K562 (cell line): ENCODE measurements around the gene MARCKSL1. TPM values are rescaled to one million over a fixed set of nuclear protein-coding genes. Genes with fewer than 3 reads are reported as not detected.

Experiments
- CEBPG ChIP-seq, 3 experiments: fragments of 200-800 bp in 1 of 3; sonication (Bioruptor generic) in 1 of 3; sonication (generic) in 1 of 3; formaldehyde crosslinking in 1 of 3; IDR thresholded peaks in 2 of 3; conservative IDR thresholded peaks in 1 of 3; 2 replicates each; pipeline versions ENCODE4 v1.6.1 to v1.8.0; 2016 to 2022; ENCODE audit warnings: missing compliant biosample characterization in 2 of 3, missing genetic modification characterization in 2 of 3, mild to moderate bottlenecking in 1 of 3, missing genetic modification reagents in 1 of 3
- HDAC1 ChIP-seq, 2 experiments: fragments of 450-650 bp; IDR thresholded peaks; 2 replicates each; pipeline ENCODE4 v1.6.1; 2016 to 2017; ENCODE audit warnings: inconsistent platforms in 1 of 2, mild to moderate bottlenecking in 1 of 2, moderate library complexity in 1 of 2
- HNRNPLL ChIP-seq: fragments of 200-400 bp; formaldehyde crosslinking; IDR thresholded peaks from 2 replicates; pipeline ENCODE4 v1.6.1; 2017; ENCODE audit warnings: low read length, low read depth, mild to moderate bottlenecking; ENCODE audit not compliant: poor library complexity, severe bottlenecking
- HSF4 ChIP-seq: fragments of 250-450 bp; sonication (Bioruptor Pico); IDR thresholded peaks from 2 replicates; pipeline ENCODE4 v2.1.2; 2022; ENCODE audit warnings: mild to moderate bottlenecking, moderate library complexity, borderline replicate concordance
- LEF1 ChIP-seq: fragments of 450-650 bp; IDR thresholded peaks from 2 replicates; pipeline ENCODE4 v1.6.1; 2016; ENCODE audit warnings: mild to moderate bottlenecking
- POLR2B ChIP-seq: fragments of 450-650 bp; IDR thresholded peaks from 2 replicates; pipeline ENCODE4 v1.6.1; 2018; ENCODE audit warnings: low read depth; ENCODE audit not compliant: partially characterized antibody
- SIN3B ChIP-seq: fragments of 450-650 bp; IDR thresholded peaks from 2 replicates; pipeline ENCODE4 v1.6.1; 2017; ENCODE audit warnings: low read depth, mild to moderate bottlenecking, moderate library complexity
- SMAD4 ChIP-seq: fragments of 250-450 bp; sonication (Bioruptor Pico); conservative IDR thresholded peaks from 2 replicates; pipeline ENCODE4 v1.8.0; 2021; ENCODE audit warnings: inconsistent platforms, mild to moderate bottlenecking, moderate library complexity
- SP1 ChIP-seq: sonication (generic); formaldehyde crosslinking; IDR thresholded peaks from 2 replicates; pipeline ENCODE4 v1.8.1; 2022; ENCODE audit warnings: mild to moderate bottlenecking, missing genetic modification reagents
- TAF1 ChIP-seq: IDR thresholded peaks from 2 replicates; pipeline ENCODE4 v1.6.1; 2011; ENCODE audit warnings: mild to moderate bottlenecking, low read length, moderate library complexity; ENCODE audit not compliant: insufficient read depth, control insufficient read depth, severe bottlenecking; ENCODE audit errors: extremely low read depth
- TCF7 ChIP-seq: sonication (generic); IDR thresholded peaks from 2 replicates; pipeline ENCODE4 v1.6.1; 2016; ENCODE audit warnings: antibody characterized with exemption, borderline replicate concordance
- ZNF134 ChIP-seq: fragments of 250-450 bp; sonication (Bioruptor Pico); conservative IDR thresholded peaks from 2 replicates; pipeline ENCODE4 v1.4.0; 2020
- ZNF316 ChIP-seq: fragments of 450-650 bp; IDR thresholded peaks from 2 replicates; pipeline ENCODE4 v1.6.1; 2016
- ZNF778 ChIP-seq: fragments of 450-650 bp; formaldehyde crosslinking; IDR thresholded peaks from 2 replicates; pipeline ENCODE4 v1.4.0; 2020; ENCODE audit warnings: mild to moderate bottlenecking, moderate library complexity
- polyA plus RNA-seq, 8 experiments: library from polyadenylated mRNA; depleted of rRNA in 4 of 8; stranded (reverse) in 5 of 8; unstranded in 3 of 8; fragments of >200 nt; fragmentation: Nextera tagmentation in 2 of 8; fragmentation: Illumina TruSeq in 1 of 8; extraction: Ambion mirVana in 2 of 8; extraction: Trizol in 1 of 8; gene quantifications; 2 replicates each; pipeline versions ENCODE4 v1.2.1 to v1.2.3, GENCODE V29; 2011 to 2014; ENCODE audit warnings: inconsistent platforms in 1 of 8, missing spikeins in 1 of 8
- total RNA-seq, 7 experiments: library from RNA; depleted of rRNA in 6 of 7; stranded (reverse); fragments of >200 nt in 6 of 7; fragmentation: Illumina TruSeq in 2 of 7; extraction: Trizol in 2 of 7; gene quantifications; 2 replicates each; pipeline versions ENCODE4 v1.2.1 to v1.2.3, GENCODE V29; 2011 to 2021; ENCODE audit warnings: low replicate concordance in 1 of 7
- TF ChIP-seq, protein P1 (sequence below): sonication (generic); formaldehyde crosslinking; IDR thresholded peaks from 2 replicates; pipeline ENCODE4 v1.8.0; 2023; ENCODE audit warnings: mild to moderate bottlenecking, missing genetic modification reagents
- TF ChIP-seq, protein P2 (sequence below): sonication (generic); IDR thresholded peaks from 2 replicates; pipeline ENCODE4 v1.6.1; 2016
- TF ChIP-seq, protein P3 (sequence below): fragments of 250-450 bp; sonication (Bioruptor Pico); IDR thresholded peaks from 2 replicates; pipeline ENCODE4 v1.9.0; 2021; ENCODE audit warnings: mild to moderate bottlenecking, inconsistent platforms
- TF ChIP-seq, protein P4 (sequence below): fragments of 450-650 bp; formaldehyde crosslinking; IDR thresholded peaks from 2 replicates; pipeline ENCODE4 v1.4.0; 2022; ENCODE audit warnings: missing genetic modification characterization

The MARCKSL1 gene
- total and polyA plus RNA-seq, 9 of the 15 experiments (the other 6 are each of a cell fraction or from before 2014, with no cell fraction given): 14.7 to 325 (median 155) TPM

DNA sequence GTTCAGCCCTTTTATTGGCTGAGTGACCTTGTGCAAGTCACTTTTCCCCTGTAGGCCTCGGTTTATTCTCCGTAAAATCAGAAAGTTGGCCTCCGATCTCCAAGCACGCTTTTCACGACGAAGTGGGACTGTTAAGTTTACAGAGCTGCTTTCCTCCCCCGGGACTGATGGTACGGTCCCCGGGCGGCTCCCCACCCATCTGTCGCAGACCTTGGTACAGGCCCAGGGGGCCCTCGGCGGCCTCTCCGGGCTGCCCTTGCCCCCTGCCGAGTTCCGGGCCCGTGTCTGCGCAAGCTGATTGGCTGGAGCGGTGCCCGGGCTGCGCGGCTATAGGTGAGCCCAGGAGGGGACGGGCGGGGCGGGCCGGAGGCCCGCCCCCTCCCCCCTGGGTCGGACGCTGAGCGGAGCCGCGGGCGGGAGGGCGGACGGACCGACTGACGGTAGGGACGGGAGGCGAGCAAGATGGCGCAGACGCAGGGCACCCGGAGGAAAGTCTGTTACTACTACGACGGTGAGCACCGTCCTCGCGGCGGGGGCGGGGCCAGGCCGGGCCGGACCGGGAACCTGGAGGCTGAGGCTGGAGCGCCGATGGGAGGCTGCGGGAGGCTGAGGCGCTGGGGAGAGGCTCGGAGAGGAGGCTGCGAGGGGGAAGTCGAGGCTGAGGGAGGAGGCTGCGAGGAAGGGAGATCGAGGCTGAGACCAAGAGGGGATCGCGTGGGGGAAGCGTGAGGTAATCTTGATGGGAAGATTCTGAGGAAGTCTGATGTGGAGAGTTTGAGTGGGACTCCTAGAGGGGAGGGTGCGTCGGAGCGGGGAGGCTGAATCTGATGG lies 44.1 kb downstream of the MARCKSL1 start, which contains the start of gene HDAC1 (continued):
- TF ChIP-seq TCF7 (no peak), SMAD4 (CRISPR knock-in tag) (0 out of 2 replicates have a peak, but pooled peaks have one; percentile 50), SP1 (CRISPR knock-in tag) (peak; percentile 90), CEBPG (CRISPR knock-in tag; IDR thresholded peaks at IDR 0.05) (0 out of 2 replicates have a peak, but pooled peaks have one; percentile 40), CEBPG (tag; conservative IDR thresholded peaks at IDR 0.05 in 1 of 2, IDR thresholded peaks at IDR 0.05 in 1 of 2) (no peak), HNRNPLL (peak; percentile 53), SIN3B (no peak), ZNF316 (peak; percentile 56; the same call in 1 of the 2 replicates), ZNF134 (CRISPR knock-in tag) (no peak), HDAC1 (IDR thresholded peaks at IDR 0.05) (peak; percentile 61 to 89; a peak in 2 of 4 replicates), POLR2B (peak; percentile 76), HSF4 (CRISPR knock-in tag) (no peak), LEF1 (peak; percentile 40; the same call in 1 of the 2 replicates), TAF1 (peak; percentile 87), ZNF778 (CRISPR knock-in tag) (no peak)
- TF ChIP-seq, protein P1, sequence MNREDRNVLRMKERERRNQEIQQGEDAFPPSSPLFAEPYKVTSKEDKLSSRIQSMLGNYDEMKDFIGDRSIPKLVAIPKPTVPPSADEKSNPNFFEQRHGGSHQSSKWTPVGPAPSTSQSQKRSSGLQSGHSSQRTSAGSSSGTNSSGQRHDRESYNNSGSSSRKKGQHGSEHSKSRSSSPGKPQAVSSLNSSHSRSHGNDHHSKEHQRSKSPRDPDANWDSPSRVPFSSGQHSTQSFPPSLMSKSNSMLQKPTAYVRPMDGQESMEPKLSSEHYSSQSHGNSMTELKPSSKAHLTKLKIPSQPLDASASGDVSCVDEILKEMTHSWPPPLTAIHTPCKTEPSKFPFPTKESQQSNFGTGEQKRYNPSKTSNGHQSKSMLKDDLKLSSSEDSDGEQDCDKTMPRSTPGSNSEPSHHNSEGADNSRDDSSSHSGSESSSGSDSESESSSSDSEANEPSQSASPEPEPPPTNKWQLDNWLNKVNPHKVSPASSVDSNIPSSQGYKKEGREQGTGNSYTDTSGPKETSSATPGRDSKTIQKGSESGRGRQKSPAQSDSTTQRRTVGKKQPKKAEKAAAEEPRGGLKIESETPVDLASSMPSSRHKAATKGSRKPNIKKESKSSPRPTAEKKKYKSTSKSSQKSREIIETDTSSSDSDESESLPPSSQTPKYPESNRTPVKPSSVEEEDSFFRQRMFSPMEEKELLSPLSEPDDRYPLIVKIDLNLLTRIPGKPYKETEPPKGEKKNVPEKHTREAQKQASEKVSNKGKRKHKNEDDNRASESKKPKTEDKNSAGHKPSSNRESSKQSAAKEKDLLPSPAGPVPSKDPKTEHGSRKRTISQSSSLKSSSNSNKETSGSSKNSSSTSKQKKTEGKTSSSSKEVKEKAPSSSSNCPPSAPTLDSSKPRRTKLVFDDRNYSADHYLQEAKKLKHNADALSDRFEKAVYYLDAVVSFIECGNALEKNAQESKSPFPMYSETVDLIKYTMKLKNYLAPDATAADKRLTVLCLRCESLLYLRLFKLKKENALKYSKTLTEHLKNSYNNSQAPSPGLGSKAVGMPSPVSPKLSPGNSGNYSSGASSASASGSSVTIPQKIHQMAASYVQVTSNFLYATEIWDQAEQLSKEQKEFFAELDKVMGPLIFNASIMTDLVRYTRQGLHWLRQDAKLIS (CRISPR knock-in tag): peak; percentile 93; the same call in 1 of the 2 replicates
- TF ChIP-seq, protein P2, sequence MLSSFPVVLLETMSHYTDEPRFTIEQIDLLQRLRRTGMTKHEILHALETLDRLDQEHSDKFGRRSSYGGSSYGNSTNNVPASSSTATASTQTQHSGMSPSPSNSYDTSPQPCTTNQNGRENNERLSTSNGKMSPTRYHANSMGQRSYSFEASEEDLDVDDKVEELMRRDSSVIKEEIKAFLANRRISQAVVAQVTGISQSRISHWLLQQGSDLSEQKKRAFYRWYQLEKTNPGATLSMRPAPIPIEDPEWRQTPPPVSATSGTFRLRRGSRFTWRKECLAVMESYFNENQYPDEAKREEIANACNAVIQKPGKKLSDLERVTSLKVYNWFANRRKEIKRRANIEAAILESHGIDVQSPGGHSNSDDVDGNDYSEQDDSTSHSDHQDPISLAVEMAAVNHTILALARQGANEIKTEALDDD: no peak
- TF ChIP-seq, protein P3, sequence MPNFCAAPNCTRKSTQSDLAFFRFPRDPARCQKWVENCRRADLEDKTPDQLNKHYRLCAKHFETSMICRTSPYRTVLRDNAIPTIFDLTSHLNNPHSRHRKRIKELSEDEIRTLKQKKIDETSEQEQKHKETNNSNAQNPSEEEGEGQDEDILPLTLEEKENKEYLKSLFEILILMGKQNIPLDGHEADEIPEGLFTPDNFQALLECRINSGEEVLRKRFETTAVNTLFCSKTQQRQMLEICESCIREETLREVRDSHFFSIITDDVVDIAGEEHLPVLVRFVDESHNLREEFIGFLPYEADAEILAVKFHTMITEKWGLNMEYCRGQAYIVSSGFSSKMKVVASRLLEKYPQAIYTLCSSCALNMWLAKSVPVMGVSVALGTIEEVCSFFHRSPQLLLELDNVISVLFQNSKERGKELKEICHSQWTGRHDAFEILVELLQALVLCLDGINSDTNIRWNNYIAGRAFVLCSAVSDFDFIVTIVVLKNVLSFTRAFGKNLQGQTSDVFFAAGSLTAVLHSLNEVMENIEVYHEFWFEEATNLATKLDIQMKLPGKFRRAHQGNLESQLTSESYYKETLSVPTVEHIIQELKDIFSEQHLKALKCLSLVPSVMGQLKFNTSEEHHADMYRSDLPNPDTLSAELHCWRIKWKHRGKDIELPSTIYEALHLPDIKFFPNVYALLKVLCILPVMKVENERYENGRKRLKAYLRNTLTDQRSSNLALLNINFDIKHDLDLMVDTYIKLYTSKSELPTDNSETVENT (CRISPR knock-in tag): peak; percentile 92
- TF ChIP-seq, protein P4, sequence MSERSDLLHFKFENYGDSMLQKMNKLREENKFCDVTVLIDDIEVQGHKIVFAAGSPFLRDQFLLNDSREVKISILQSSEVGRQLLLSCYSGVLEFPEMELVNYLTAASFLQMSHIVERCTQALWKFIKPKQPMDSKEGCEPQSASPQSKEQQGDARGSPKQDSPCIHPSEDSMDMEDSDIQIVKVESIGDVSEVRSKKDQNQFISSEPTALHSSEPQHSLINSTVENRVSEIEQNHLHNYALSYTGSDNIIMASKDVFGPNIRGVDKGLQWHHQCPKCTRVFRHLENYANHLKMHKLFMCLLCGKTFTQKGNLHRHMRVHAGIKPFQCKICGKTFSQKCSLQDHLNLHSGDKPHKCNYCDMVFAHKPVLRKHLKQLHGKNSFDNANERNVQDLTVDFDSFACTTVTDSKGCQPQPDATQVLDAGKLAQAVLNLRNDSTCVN (CRISPR knock-in tag): peak; percentile 91
